Endothelial cell of umbilical vein (primary cell): ENCODE measurements around the gene DND1.

Experiments used
- EZH2 ChIP-seq: IDR thresholded peaks from 2 replicates; pipeline ENCODE4 v1.6.1; 2012; ENCODE audit warnings: borderline replicate concordance, low read depth, mild to moderate bottlenecking, moderate library complexity, low read length, inconsistent platforms; ENCODE audit not compliant: severe bottlenecking
- JUN ChIP-seq: IDR thresholded peaks from 2 replicates; pipeline ENCODE4 v1.6.1; 2011; ENCODE audit warnings: borderline replicate concordance, low read depth; ENCODE audit not compliant: insufficient read length, insufficient read depth
- MYC ChIP-seq: IDR thresholded peaks from one replicate; pipeline ENCODE4 v1.6.1; 2011; ENCODE audit warnings: mild to moderate bottlenecking, low read depth, low read length
- POLR2A ChIP-seq: IDR thresholded peaks from 2 replicates; pipeline ENCODE4 v1.6.1; 2012; ENCODE audit warnings: low read depth, mild to moderate bottlenecking, control low read depth, low read length
- POLR2AphosphoS5 ChIP-seq: IDR thresholded peaks from 2 replicates; pipeline ENCODE4 v1.6.1; 2012; ENCODE audit warnings: low read depth, mild to moderate bottlenecking, control low read depth, low read length, moderate library complexity; ENCODE audit not compliant: insufficient read depth
- TF ChIP-seq, protein P1 (sequence below), 2 donors: IDR thresholded peaks; 1 replicate in 1 of 2; 2 replicates in 1 of 2; pipeline ENCODE4 v1.5.1; 2011; ENCODE audit warnings: low read length in 2 of 2, mild to moderate bottlenecking in 2 of 2, moderate library complexity in 2 of 2, control low read depth in 1 of 2, inconsistent platforms in 1 of 2, low read depth in 1 of 2; ENCODE audit not compliant: insufficient read depth in 1 of 2; ENCODE audit errors: extremely low read depth in 1 of 2
- TF ChIP-seq, protein P2 (sequence below): IDR thresholded peaks from 2 replicates; pipeline ENCODE4 v1.6.1; 2011; ENCODE audit not compliant: insufficient read depth, insufficient read length

DNA sequence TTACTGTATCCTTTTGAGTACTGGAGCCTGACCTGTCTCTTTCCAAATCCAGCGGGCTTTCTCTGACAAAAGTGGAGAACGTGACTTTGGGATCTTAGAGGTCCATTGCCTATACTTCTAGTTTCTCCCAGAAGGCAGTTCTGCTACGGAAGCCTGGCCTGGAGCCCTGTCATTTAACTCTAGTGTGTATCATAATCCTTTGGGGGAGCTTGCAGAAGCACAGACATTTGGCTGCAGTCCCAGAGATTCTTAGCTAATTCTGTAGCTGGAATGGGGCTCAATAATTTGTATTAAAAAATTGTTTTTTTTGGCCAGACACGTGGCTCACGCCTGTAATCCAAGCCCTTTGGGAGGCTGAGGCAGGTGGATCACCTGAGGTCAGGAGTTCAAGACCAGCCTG is 20.9 kb upstream of the DND1 start:
- TF ChIP-seq POLR2A (no peak), JUN (no peak), EZH2 (no peak), POLR2AphosphoS5 (no peak), MYC (no peak)
- TF ChIP-seq, protein P1, sequence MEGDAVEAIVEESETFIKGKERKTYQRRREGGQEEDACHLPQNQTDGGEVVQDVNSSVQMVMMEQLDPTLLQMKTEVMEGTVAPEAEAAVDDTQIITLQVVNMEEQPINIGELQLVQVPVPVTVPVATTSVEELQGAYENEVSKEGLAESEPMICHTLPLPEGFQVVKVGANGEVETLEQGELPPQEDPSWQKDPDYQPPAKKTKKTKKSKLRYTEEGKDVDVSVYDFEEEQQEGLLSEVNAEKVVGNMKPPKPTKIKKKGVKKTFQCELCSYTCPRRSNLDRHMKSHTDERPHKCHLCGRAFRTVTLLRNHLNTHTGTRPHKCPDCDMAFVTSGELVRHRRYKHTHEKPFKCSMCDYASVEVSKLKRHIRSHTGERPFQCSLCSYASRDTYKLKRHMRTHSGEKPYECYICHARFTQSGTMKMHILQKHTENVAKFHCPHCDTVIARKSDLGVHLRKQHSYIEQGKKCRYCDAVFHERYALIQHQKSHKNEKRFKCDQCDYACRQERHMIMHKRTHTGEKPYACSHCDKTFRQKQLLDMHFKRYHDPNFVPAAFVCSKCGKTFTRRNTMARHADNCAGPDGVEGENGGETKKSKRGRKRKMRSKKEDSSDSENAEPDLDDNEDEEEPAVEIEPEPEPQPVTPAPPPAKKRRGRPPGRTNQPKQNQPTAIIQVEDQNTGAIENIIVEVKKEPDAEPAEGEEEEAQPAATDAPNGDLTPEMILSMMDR (IDR thresholded peaks at IDR 0.05; ENCODE audit: extremely low read depth in 1 of 2, insufficient read depth in 1 of 2, low read depth in 1 of 2, low read length in 2 of 2), result no peak
- TF ChIP-seq, protein P2, sequence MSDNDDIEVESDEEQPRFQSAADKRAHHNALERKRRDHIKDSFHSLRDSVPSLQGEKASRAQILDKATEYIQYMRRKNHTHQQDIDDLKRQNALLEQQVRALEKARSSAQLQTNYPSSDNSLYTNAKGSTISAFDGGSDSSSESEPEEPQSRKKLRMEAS, result no peak
